ENCODE results near the gene DCAF12.

DCAF12 gene

DNA sequence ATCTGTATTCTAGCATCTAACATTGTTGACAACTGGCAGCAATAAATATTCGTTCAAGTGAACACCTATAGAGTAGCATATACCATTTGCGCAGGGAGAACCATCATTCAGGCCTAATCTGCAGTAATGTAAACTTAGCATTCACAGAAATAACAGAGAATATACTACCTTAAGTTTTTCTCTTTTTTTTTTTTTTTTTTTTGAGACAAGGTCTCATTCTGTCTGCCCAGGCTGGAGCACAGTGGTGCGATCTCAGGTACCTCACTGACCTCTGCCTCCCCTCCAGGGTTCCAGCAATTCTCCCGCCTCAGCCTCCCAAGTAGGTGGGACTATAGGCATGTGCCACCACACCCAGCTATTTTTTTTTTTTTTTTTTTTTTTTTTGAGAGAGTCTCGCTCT is 89.9 kb downstream of the DCAF12 start:
- no peak for DNase-seq (ENCODE audit: low read depth)
- H3K4me3 ChIP-seq (ENCODE audit: low read length): no peak overlapping the region
- TF ChIP-seq, protein P1, sequence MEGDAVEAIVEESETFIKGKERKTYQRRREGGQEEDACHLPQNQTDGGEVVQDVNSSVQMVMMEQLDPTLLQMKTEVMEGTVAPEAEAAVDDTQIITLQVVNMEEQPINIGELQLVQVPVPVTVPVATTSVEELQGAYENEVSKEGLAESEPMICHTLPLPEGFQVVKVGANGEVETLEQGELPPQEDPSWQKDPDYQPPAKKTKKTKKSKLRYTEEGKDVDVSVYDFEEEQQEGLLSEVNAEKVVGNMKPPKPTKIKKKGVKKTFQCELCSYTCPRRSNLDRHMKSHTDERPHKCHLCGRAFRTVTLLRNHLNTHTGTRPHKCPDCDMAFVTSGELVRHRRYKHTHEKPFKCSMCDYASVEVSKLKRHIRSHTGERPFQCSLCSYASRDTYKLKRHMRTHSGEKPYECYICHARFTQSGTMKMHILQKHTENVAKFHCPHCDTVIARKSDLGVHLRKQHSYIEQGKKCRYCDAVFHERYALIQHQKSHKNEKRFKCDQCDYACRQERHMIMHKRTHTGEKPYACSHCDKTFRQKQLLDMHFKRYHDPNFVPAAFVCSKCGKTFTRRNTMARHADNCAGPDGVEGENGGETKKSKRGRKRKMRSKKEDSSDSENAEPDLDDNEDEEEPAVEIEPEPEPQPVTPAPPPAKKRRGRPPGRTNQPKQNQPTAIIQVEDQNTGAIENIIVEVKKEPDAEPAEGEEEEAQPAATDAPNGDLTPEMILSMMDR (conservative IDR thresholded peaks at IDR 0.05; ENCODE audit: low read length): no peak
